Left renal cortex interstitium (tissue), 4 donors: Measurements from ENCODE around the gene RPP25. TPM values are rescaled to one million over a fixed set of nuclear protein-coding genes. Genes with fewer than 3 reads are reported as not detected.
"Not testable (repeated sequence)": the region's sequence is repeated elsewhere in the genome, so short reads cannot be mapped to it uniquely, and the experiment has no call there.

Experiments
- DNase-seq, 4 donors: peaks; one replicate each; pipeline ENCODE4 v3.0.0-alpha.2; 2013; ENCODE audit warnings: low read depth in 4 of 4, low spot score in 2 of 4, missing footprints in 1 of 4
- polyA plus RNA-seq, 4 donors: library from polyadenylated mRNA; unstranded; fragments of 120-200 nt; gene quantifications; one replicate each; pipeline ENCODE4 v1.2.1, GENCODE V29; 2013; ENCODE audit not compliant: insufficient read length in 4 of 4

RPP25 gene
- polyA plus RNA-seq, 4 donors = 2.0 to 3.4 (median 2.9) TPM

- DNase-seq = no peak
Observed at GRCh38 chr15:74963213-74963612, 6.6 kb upstream of the RPP25 start.

GRCh38 chr15:74962671-74963070 lies 6.1 kb upstream of the RPP25 start:
- DNase-seq = no peak

DNA sequence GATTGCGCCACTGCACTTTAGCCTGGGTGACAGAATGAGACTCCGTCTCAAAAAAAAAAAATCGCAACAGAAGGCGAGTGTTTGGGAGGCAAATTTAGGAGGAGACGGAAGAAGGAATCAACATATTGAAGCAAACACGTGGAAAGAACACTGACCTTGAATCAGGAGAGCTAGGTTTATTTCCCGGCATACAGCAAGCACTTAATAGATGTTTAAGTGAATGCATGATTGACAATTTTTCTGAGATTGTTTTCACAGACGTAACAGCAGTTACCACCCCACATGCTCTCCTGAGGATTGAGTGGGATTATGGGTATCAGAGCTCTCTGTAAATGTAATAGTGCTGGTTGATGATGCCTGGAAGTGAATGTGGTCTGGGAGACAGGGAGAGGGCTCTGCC lies 5.6 kb upstream of the RPP25 start:
- no peak for DNase-seq

- DNase-seq = no peak
Observed at GRCh38 chr15:74961616-74962015, 5.0 kb upstream of the RPP25 start.

DNA sequence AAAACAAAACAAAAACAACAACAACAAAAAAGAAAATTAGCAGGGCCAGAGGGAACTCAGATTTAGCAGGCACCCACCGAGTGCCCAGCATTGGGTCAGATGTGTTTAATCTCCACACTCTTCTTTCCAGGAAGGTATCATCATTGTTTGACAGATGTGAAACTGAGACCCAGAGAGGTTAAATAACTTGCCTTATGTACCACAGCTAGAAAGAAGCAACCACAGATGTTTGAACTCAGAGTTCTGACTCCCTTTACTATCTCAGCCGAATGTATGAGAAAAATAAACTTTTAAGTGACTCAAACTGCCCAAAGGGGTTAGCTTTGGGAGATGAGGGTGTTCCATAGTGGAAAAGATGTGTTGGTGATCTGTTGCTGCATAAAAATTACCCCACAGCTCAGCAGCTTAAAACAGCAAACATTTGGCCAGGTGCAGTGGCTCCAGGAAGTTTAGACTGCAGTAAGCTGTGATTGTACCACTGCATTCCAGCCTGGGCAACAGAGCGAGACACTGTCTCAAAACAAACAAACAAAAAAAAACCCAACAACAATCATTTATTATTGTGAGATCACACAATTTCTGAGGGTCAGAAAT lies 4.5 kb upstream of the RPP25 start:
- DNase-seq = no peak

DNA sequence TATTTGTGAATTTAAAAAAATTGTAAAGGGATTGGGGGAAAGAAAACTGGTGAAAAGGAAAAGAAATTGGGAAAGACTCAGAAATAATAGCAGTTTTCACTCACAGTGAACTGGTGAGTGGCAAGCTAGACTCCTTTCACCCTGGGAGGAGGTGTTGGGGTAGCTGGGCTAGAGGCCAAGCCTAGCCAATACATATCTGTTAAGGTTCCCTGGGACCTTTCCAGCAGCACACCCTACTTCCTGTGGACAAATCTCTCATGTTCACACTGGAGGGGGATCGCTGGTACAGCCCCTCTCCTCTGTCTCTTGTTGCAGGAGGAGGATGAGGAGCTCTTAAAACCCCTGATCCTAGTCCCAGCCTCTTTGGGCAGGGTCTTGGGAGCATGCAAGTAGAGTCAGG lies 3.7 kb upstream of the RPP25 start:
- no peak for DNase-seq

- no peak for DNase-seq
Observed at GRCh38 chr15:74959586-74959939, 3.0 kb upstream of the RPP25 start.

- DNase-seq = no peak
Observed at GRCh38 chr15:74958908-74959585, 2.5 kb upstream of the RPP25 start.

DNA sequence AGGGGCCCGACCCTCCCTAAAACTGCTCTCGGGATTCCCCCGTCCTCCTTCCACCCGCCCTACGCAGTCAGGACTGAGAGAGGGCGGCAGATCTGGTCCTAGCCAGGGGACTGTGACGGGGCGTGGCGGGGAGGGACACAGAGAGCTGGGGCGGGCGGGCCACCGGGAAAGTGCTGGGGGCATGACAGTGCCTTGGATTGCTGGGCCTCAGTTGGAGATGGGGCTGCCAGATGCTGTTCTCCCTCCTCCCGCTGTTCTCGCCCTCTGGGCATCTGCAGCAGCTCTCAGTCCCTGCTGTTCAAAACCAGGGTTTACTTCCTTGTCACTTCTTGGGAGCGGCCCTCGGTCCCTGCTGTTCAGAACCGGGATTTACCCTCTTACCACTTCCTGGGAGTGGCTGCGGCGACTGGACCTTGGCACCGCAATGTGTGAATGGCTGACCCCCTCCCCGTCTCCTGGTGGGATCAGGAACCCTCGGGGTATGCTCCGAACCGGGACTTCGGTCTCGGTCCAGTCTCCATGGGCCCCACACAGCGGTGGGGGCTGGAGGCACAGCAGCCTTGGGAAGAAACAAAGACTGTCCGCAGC lies 1.8 kb upstream of the RPP25 start:
- DNase-seq = no peak

DNA sequence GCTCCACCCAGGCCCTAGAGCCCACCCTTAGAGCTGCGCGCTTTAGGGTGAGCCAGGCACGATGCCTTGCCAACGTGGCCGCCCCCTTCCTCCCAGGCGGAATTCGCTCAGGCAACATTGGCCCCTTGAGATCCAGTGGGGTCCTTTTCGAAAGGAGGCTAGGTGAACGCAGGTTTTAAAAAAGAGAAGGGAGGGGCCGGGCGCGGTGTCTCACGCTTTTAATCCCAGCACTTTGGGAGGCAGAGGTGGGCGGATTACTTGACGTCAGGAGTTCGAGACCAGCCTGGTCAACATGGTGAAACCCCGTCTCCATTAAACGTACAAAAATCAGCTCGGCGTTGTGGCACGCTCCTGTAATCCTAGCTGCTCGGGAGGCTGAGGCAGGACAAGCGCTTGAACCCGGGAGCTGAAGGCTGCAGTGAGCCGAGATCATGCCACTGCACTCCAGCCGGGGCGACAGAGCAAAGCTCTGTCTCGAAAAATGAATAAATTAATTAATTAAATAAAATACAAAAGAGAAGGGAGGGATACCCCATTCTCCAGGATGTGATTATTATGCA lies 984 bp upstream of the RPP25 start:
- DNase-seq = no peak

DNA sequence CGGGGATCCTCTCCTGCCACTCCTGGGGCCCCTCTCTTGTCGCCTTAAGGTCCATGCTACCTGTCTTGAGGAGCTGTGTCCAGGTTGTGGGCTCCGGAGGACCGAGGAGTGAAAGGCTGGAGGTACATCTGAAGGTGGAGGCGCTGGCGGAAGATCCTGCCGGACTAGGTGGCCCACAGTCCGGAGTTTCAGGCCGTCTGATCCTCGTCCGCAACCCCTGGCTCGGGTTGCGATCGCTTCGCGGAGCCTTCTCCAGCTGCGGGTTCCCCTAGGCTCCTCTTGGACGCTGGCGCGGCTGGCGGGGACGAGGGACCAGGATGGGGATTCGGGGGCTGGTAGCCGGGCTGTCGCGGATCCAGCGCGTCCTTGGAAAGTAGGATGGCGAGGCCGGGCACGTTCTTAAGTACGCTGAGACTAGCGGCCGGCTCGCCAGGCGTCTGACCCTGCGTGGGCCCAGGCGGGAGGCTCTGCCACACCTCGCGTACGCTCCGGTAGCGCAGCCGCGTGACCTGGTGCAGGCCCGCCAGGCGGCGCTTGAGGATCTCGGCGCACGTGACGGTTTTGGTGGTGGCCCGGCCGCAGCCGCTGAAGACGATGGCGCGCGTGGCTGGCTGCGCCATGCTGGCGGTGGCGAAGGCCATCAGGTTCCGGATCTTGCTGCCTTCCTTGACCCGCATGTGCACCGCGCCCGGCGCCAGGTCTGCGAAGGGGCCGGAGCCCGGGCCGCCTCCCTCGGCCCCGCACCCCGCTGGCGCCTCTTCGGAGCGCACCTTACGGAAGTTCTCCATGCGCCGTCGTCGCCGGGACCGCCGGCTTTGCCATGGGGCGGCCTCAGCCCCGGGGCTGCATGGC lies 550 bp downstream of the RPP25 start:
- DNase-seq = no peak

GRCh38 chr15:74955017-74955416 lies 1.6 kb downstream of the RPP25 start:
- DNase-seq = no peak

DNA sequence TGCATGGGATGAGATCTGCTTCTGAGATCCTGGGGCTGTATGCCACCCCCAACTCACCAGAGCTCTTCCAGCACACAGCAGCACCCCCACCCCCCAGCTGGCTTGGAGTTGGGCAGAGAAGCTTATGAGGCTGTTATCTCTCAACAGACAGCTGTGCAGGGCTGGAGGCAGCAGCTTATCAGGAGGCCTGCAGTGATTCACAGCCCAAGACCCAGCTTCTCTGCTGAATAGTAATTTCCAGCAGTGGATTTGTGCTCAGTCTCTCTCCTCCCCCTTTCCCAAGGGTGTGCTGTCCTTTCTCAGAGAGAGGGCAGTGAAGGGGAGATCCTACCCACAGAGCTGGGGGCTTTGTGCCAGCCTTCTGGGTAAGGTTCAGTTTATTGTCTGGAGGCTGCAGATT lies 2.1 kb downstream of the RPP25 start:
- no peak for DNase-seq

- DNase-seq = no peak
Observed at GRCh38 chr15:74951006-74951405, 5.6 kb downstream of the RPP25 start.

- no peak for DNase-seq
Observed at GRCh38 chr15:74950078-74950908, 6.3 kb downstream of the RPP25 start.

GRCh38 chr15:74937590-74938371 lies 18.8 kb downstream of the RPP25 start, which contains the start of gene COX5A:
COX5A (minus strand) TSS chr15:74938073; CDS start chr15:74938014, 59 bp downstream.
- DNase-seq = peak; percentile 79 to 93 (median 90)

GRCh38 chr15:74937272-74937589 lies 19.3 kb downstream of the RPP25 start:
- no peak for DNase-seq

- DNase-seq = not testable (repeated sequence)
Observed at GRCh38 chr15:74935193-74935592, 21.4 kb downstream of the RPP25 start.

DNA sequence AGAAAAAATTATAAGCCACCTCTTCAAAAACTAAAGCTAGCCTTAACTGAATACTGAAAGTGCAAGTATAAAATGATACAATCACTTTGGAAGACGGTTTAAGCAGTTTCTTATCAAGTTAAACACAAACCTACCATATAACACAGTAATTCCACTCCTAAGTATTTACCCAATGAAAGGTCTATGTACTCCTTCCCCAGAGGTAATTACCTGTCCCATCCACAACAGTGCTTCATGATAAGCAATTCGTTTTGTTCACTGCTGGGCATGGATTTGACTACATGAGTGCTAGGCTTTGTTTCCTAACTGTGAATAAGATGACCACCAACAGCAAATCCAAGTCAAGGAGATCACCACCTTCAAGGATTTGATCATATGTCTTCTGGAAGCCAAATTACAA lies 23.0 kb downstream of the RPP25 start:
- no peak for DNase-seq
